Cardiac fibroblast (primary cell): ENCODE data around the gene WRNIP1.

ENCODE experiments used
- DNase-seq, 2 donors: peaks; one replicate each; pipeline versions ENCODE4 v3.0.0 to v3.0.0-alpha.2; 2010; ENCODE audit warnings: low read depth in 2 of 2
- H3K4me3 ChIP-seq, 2 donors: replicated peaks in 1 of 2; 1 replicate in 1 of 2; 2 replicates in 1 of 2; pipeline ENCODE4 v1.5.1; 2011; ENCODE audit warnings: low read depth in 2 of 2, low read length in 2 of 2, mild to moderate bottlenecking in 2 of 2, moderate library complexity in 1 of 2
- TF ChIP-seq, protein P1 (sequence below): IDR thresholded peaks from one replicate; pipeline ENCODE4 v1.5.1; 2011; ENCODE audit warnings: low read depth, mild to moderate bottlenecking, low read length, inconsistent platforms

WRNIP1 gene

DNA sequence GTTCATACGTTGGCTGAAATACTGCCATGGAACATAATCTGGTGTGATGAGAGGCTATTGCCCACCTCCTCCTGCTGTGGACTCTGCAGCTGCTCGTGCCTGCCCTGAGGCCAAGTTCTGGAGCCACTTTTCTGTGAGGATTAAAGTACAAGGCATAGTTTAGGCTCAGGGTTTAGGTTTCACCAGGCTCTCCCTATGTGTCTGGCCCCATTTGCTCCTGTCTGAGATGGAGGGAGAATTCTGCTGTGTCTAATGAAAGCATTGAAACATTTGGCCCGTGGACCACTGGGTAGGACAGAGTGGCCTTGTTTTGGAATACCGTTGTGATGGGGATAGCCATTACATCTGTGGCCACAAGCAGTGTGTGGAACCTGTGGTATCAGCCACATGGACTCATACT lies 5.9 kb downstream of the WRNIP1 start:
- TF ChIP-seq, protein P1, sequence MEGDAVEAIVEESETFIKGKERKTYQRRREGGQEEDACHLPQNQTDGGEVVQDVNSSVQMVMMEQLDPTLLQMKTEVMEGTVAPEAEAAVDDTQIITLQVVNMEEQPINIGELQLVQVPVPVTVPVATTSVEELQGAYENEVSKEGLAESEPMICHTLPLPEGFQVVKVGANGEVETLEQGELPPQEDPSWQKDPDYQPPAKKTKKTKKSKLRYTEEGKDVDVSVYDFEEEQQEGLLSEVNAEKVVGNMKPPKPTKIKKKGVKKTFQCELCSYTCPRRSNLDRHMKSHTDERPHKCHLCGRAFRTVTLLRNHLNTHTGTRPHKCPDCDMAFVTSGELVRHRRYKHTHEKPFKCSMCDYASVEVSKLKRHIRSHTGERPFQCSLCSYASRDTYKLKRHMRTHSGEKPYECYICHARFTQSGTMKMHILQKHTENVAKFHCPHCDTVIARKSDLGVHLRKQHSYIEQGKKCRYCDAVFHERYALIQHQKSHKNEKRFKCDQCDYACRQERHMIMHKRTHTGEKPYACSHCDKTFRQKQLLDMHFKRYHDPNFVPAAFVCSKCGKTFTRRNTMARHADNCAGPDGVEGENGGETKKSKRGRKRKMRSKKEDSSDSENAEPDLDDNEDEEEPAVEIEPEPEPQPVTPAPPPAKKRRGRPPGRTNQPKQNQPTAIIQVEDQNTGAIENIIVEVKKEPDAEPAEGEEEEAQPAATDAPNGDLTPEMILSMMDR, result no peak
- DNase-seq, result no peak
- H3K4me3 ChIP-seq, result no peak overlapping the region

DNA sequence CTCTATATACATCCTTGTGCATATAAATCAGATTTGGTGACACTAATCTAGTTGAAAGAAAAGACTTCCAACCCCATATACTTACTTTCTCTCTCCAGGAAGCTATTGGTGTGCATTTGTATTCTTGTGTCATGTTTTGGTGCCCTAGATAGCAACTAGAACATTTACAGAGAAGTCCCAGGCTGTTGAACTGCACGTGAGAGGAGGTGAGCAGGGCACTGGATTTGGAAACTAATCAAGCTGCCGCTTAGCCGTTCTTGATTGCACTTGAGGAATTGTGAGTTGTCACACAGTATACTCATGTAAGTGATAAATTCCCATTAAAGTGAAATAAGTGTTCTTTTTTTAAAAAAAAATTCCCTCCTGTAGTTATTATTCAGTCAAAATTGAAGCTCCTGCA lies 7.6 kb downstream of the WRNIP1 start:
- TF ChIP-seq, protein P1, result no peak
- no peak for DNase-seq
- H3K4me3 ChIP-seq, result no peak overlapping the region

DNA sequence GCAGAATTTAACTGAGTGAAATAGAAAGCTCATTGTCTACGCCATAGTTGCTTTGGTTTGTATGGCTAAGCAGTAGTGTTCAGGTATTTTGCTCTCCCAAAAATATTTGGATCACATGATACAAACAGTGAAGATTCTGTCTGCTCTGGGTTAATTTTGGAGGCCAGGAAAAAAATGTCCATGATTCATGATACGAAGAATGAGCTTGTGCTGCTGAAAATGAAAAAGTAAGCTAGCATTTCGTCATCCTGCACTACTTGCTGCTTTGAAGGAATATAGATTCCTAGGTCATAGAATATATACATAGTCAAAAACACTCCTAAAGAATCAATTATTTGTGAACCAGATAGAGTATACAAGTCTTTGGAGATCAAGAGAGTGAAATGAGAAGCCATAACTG lies 8.3 kb downstream of the WRNIP1 start:
- DNase-seq, result peak in 1 of 2 donors; percentile 34
- TF ChIP-seq, protein P1, result no peak
- no peak overlapping the region for H3K4me3 ChIP-seq

DNA sequence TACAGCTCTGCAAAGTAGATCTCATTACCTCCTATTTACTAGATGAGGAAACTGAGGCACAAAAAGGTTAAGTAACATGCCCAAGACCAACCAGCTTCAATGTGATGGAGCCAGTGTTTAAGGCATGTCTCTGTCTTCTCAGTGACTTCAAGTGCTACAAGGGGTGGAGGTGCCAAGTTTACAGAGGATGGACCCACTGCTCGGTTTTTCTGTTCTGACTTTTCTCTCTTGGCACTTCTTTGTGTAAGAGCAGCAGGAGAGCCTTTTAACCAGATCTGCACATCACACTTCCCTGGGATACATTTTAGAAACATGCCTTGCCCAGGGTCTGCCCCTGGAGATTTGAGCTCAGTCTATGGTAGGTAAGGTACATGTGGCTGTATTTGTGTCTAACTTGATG lies 9.8 kb downstream of the WRNIP1 start:
- DNase-seq, result no peak
- H3K4me3 ChIP-seq, result no peak overlapping the region
- TF ChIP-seq, protein P1, result no peak

DNA sequence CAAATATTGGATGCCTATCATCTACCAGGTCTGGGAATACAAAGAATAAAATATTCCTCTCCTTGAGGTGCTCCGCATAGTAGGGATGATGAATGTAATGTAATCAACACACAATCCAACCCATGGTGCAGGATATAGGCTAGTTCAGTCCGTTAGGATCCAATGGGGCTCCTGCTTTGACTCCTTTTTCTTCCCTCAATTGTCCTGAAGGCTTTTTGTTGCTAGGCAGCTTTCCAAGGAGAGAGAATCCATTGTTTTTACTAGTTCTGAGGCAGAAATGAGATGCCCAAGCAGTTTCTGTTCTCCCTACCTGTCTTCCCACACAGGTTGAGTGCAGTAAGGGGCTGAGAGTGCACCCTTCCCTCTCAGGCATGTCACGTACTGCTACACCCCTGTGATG lies 12.1 kb downstream of the WRNIP1 start:
- no peak for DNase-seq
- TF ChIP-seq, protein P1, result no peak

DNA sequence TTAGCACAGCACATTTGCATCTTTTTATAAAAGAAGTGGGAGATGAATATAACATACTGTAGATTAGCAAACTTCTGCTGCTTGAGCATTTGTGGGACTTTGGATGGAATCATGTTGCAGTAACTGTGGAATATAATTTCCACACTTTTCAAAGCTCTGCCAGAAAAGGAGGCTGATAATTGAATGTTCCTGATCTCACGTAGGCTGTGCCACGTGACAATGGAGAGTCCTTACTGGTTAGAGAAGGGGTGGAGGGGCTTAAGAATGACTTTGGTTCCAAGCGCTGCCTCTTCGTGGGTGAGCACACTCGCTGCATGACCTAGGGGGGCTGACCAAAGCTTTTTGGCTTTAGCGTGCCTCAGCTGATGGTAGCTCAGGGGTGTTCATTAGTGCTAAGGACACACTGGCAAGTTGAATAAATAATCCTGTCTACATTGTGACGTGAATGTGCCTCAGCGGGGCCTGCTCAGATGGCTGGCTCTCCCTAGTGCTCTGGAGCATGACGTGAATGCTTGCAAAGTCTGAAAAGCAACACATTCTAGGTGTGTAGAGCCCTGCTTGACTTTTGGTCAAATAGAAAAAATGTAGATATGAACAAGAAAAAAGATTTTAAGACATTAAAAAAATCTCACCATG lies 15.0 kb downstream of the WRNIP1 start:
- TF ChIP-seq, protein P1, result no peak
- no peak overlapping the region for H3K4me3 ChIP-seq
- no peak for DNase-seq

More for the DNA sequence above, 12.1 kb downstream of the WRNIP1 start:
- no peak overlapping the region for H3K4me3 ChIP-seq

DNA sequence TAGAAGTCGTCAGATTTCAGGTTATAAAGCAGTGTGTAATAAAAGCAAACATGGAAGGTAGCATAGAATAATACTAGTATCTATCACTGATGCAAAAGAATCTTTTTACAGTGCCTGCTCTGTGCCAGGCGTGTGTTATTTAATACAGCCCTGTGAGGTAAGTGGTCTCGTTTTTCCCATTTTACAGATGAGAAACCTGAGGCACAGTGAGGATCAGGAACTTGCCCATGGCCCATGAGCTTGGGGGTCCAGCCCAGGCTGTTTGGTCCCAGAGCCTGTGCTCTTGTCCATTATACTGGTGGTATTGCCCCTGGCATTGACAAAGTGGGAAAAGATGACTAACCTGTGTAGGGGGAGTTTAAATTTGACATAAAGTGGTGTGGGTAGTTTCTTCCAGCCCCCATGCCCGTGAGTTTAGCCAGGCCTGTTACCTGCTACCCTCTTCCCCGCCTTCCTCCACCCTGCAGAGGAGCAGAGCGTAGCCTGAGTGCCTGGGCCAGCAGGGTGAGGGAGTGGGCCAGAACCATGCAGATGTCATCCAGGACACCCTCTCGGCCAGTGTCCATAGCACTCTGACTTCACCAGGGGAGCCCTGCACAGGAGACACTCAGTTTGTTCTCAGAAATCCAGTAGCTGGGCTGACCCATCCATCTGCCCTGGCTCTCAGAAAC lies 16.6 kb downstream of the WRNIP1 start:
- no peak for DNase-seq

More for the DNA sequence above, 16.6 kb downstream of the WRNIP1 start:
- TF ChIP-seq, protein P1, result no peak
- no peak overlapping the region for H3K4me3 ChIP-seq
